Measurements from ENCODE around the gene CPLX3.

DNA sequence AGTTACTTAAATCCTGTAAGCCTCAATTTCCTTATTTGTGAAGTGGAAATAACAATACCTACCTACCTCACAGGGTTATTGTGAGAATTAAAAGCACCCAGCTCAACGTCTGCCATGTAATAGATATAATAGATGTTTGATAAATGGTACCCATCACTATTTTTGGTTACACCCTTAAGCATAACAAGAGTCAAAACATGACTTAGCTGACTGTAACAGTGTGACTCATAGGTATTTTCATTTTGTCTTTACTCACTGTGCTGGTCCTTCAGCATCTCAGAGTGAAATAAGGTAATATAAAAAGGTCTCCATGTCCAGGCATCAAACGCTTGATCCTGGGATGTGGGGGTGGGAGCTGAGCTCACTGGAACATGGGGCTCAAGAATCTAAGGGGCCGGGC, 3.1 kb downstream of the CPLX3 start:
- TF ChIP-seq, protein P1, sequence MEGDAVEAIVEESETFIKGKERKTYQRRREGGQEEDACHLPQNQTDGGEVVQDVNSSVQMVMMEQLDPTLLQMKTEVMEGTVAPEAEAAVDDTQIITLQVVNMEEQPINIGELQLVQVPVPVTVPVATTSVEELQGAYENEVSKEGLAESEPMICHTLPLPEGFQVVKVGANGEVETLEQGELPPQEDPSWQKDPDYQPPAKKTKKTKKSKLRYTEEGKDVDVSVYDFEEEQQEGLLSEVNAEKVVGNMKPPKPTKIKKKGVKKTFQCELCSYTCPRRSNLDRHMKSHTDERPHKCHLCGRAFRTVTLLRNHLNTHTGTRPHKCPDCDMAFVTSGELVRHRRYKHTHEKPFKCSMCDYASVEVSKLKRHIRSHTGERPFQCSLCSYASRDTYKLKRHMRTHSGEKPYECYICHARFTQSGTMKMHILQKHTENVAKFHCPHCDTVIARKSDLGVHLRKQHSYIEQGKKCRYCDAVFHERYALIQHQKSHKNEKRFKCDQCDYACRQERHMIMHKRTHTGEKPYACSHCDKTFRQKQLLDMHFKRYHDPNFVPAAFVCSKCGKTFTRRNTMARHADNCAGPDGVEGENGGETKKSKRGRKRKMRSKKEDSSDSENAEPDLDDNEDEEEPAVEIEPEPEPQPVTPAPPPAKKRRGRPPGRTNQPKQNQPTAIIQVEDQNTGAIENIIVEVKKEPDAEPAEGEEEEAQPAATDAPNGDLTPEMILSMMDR (IDR thresholded peaks at IDR 0.05; ENCODE audit: low read depth, low read length): no peak
- TF ChIP-seq, protein P2, sequence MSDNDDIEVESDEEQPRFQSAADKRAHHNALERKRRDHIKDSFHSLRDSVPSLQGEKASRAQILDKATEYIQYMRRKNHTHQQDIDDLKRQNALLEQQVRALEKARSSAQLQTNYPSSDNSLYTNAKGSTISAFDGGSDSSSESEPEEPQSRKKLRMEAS (IDR thresholded peaks at IDR 0.05; ENCODE audit: low read depth, low read length): no peak
- TF ChIP-seq POLR2A (IDR thresholded peaks at IDR 0.05; ENCODE audit: extremely low read depth, insufficient read length): no peak

All from NB4 (cell line).